Spleen (tissue), 11 donors: Measurements from ENCODE around the gene GLIS1. TPM values are rescaled to one million over a fixed set of nuclear protein-coding genes. Genes with fewer than 3 reads are reported as not detected.

Experiments used
- DNase-seq: peaks from one replicate; pipeline ENCODE4 v3.0.0-alpha.2; 2020
- H3K27ac ChIP-seq, 8 donors: fragments of 200-600 bp; sonication (generic) in 7 of 8; 1 replicate in 4 of 8; 2 replicates in 4 of 8; pipeline versions ENCODE4 v1.5.0 to v1.8.0; 2016 to 2021; ENCODE audit warnings: inconsistent platforms in 4 of 8, mild to moderate bottlenecking in 4 of 8, moderate library complexity in 1 of 8
- H3K27me3 ChIP-seq, 7 donors: fragments of 200-600 bp; sonication (generic) in 6 of 7; replicated peaks in 1 of 7; 1 replicate in 4 of 7; 2 replicates in 3 of 7; pipeline versions ENCODE4 v1.5.0 to v1.8.0; 2016 to 2021; ENCODE audit warnings: inconsistent platforms in 3 of 7, mild to moderate bottlenecking in 1 of 7
- H3K36me3 ChIP-seq, 6 donors: fragments of 200-600 bp; sonication (generic) in 5 of 6; 1 replicate in 4 of 6; 2 replicates in 2 of 6; pipeline versions ENCODE4 v1.5.0 to v1.8.0; 2016 to 2021; ENCODE audit warnings: inconsistent platforms in 2 of 6
- H3K4me1 ChIP-seq, 6 donors: fragments of 200-600 bp; sonication (generic) in 5 of 6; 1 replicate in 3 of 6; 2 replicates in 3 of 6; pipeline versions ENCODE4 v1.5.0 to v1.8.0; 2016 to 2021; ENCODE audit warnings: inconsistent platforms in 3 of 6
- H3K4me3 ChIP-seq, 8 donors: fragments of 200-600 bp; sonication (generic) in 7 of 8; 1 replicate in 4 of 8; 2 replicates in 4 of 8; pipeline versions ENCODE4 v1.5.0 to v1.8.0; 2016 to 2021; ENCODE audit warnings: inconsistent platforms in 4 of 8, mild to moderate bottlenecking in 4 of 8, moderate library complexity in 2 of 8
- H3K9me3 ChIP-seq, 8 donors: fragments of 200-600 bp; sonication (generic) in 7 of 8; 1 replicate in 4 of 8; 2 replicates in 4 of 8; pipeline versions ENCODE4 v1.5.0 to v1.8.0; 2016 to 2021; ENCODE audit warnings: inconsistent platforms in 4 of 8
- CTCF ChIP-seq, 11 experiments: fragments of 200-600 bp in 7 of 11; fragments of 450-650 bp in 4 of 11; sonication (generic) in 4 of 11; IDR thresholded peaks in 8 of 11; conservative IDR thresholded peaks in 3 of 11; 1 replicate in 7 of 11; 2 replicates in 4 of 11; pipeline versions ENCODE4 v1.4.0 to v1.8.0; 2016 to 2021; ENCODE audit warnings: antibody characterized with exemption in 11 of 11, inconsistent platforms in 4 of 11, mild to moderate bottlenecking in 1 of 11
- POLR2A ChIP-seq, 3 donors: fragments of 450-650 bp; IDR thresholded peaks; one replicate each; pipeline ENCODE4 v1.5.1; 2017; ENCODE audit warnings: antibody characterized with exemption in 3 of 3, mild to moderate bottlenecking in 1 of 3
- POLR2AphosphoS5 ChIP-seq, 3 donors: sonication (generic); formaldehyde crosslinking; IDR thresholded peaks; one replicate each; pipeline ENCODE4 v1.5.1; 2017; ENCODE audit warnings: antibody characterized with exemption in 3 of 3
- WGBS, 5 donors: extraction: QIAGEN DNeasy Blood & Tissue Kit in 3 of 5; methylation state at CpG; one replicate each; pipeline versions ENCODE4 v1.1.5 to v1.1.7; 2013 to 2018; 5-methylcytosine and 5-hydroxymethylcytosine counted together
- intact Hi-C: fragments of 100-400 bp; cut with DNase I; formaldehyde crosslinking; loops from one replicate; pipeline ENCODE4 v1.15.0; 2023; ENCODE audit warnings: low total_unique reads
- polyA plus RNA-seq, 3 donors: library from polyadenylated mRNA; stranded (reverse); fragments of 200-250 nt; gene quantifications; one replicate each; pipeline ENCODE4 v1.2.1, GENCODE V29; 2013
- total RNA-seq, 7 donors: library from RNA; depleted of rRNA in 3 of 7; stranded (reverse); fragments of >200 nt in 3 of 7; fragmentation: NEBNext Ultra II Directional in 4 of 7; extraction: Animal tissue kit (Norgen Biotek cat#: 25700) in 4 of 7; gene quantifications; one replicate each; pipeline versions ENCODE4 v1.1.0 to v1.2.1, GENCODE V29; 2016 to 2021
- donor health status: healthy with polysubstance abuse.
- donor health status: DM: no; HTN: no; CAD: no; lungs with moderate emphysema.
- donor health status: DM: no; HTN: no; CAD: no.
- donor health status: Bipolar disorder and iron deficiency.
- donor health status: healthy.
- donor health status: DM: no; HTN: no; CAD: no.
- donor health status: DM: yes; HTN: yes; CAD: no.

Gene GLIS1
- total and polyA plus RNA-seq, 10 donors: 0.04 to 0.39 (median 0.26) TPM; not detected in 5

- Histone ChIP-seq H3K4me3 (no peak overlapping the region), H3K27me3 (peaks cover 0 to 18% (median 0%) of the 10 kb centered on the region in 7 donors), H3K4me1 (peaks cover 5 to 18% (median 13%) of the 10 kb centered on the region in 6 donors), H3K36me3 (no peaks in the 10 kb centered on the region), H3K27ac (no peak overlapping the region), H3K9me3 (no peaks in the 10 kb centered on the region)
- intact Hi-C loops: no loop called here
- 88 to 96% (median 93%) methylated on average over 4 to 8 of the region's 8 CpGs for WGBS, 5 donors
- no peak for DNase-seq
- TF ChIP-seq CTCF (IDR thresholded peaks at IDR 0.05 in 8 of 11, conservative IDR thresholded peaks at IDR 0.05 in 3 of 11) (no peak), POLR2A (IDR thresholded peaks at IDR 0.05) (no peak), POLR2AphosphoS5 (IDR thresholded peaks at IDR 0.05) (no peak)
Measured at GRCh38 chr1:53678046-53678445, 60.9 kb downstream of the GLIS1 start.

- Histone ChIP-seq H3K36me3 (no peaks in the 10 kb centered on the region), H3K4me3 (no peak overlapping the region), H3K27ac (no peak overlapping the region), H3K27me3 (peaks cover 0 to 14% (median 0%) of the 10 kb centered on the region in 7 donors), H3K4me1 (peaks cover 5 to 17% (median 13%) of the 10 kb centered on the region in 6 donors), H3K9me3 (no peaks in the 10 kb centered on the region)
- TF ChIP-seq POLR2A (IDR thresholded peaks at IDR 0.05) (no peak), POLR2AphosphoS5 (IDR thresholded peaks at IDR 0.05) (no peak), CTCF (IDR thresholded peaks at IDR 0.05 in 8 of 11, conservative IDR thresholded peaks at IDR 0.05 in 3 of 11) (no peak)
- no peak for DNase-seq
- WGBS, 5 donors: 91 to 97% (median 97%) methylated on average over 15 of the region's 15 CpGs
- intact Hi-C loops: no loop called here
Measured at GRCh38 chr1:53677486-53677885, 61.5 kb downstream of the GLIS1 start.

GRCh38 chr1:53672785-53673184, 66.2 kb downstream of the GLIS1 start:
- H3K4me3 ChIP-seq: no peak overlapping the region
- TF ChIP-seq CTCF (IDR thresholded peaks at IDR 0.05 in 8 of 11, conservative IDR thresholded peaks at IDR 0.05 in 3 of 11): no peak
- no peak for TF ChIP-seq POLR2A (IDR thresholded peaks at IDR 0.05)
- TF ChIP-seq POLR2AphosphoS5 (IDR thresholded peaks at IDR 0.05): no peak
- H3K9me3 ChIP-seq: no peaks in the 10 kb centered on the region
- no peak overlapping the region for H3K27ac ChIP-seq
- no peaks in the 10 kb centered on the region for H3K27me3 ChIP-seq
- H3K4me1 ChIP-seq: no peaks in the 10 kb centered on the region
- no peak for DNase-seq
- intact Hi-C loops: no loop called here
- 86 to 92% (median 88%) methylated on average over 9 of the region's 9 CpGs for WGBS, 5 donors
- H3K36me3 ChIP-seq: no peaks in the 10 kb centered on the region

- Histone ChIP-seq H3K27me3 (no peaks in the 10 kb centered on the region), H3K27ac (no peak overlapping the region), H3K4me3 (no peak overlapping the region), H3K4me1 (no peaks in the 10 kb centered on the region), H3K9me3 (no peaks in the 10 kb centered on the region), H3K36me3 (no peaks in the 10 kb centered on the region)
- TF ChIP-seq POLR2A (IDR thresholded peaks at IDR 0.05): no peak
- TF ChIP-seq POLR2AphosphoS5 (IDR thresholded peaks at IDR 0.05): no peak
- no peak for TF ChIP-seq CTCF (IDR thresholded peaks at IDR 0.05 in 8 of 11, conservative IDR thresholded peaks at IDR 0.05 in 3 of 11)
- 93 to 98% (median 94%) methylated on average over 5 of the region's 5 CpGs for WGBS, 5 donors
- DNase-seq: peak; percentile 15
- intact Hi-C loops: no loop called here
Measured at GRCh38 chr1:53672243-53672642, 66.7 kb downstream of the GLIS1 start.
